ENCODE data around the gene TSPAN31.
"Not testable (repeated sequence)": the region's sequence is repeated elsewhere in the genome, so short reads cannot be mapped to it uniquely, and the experiment has no call there.

Gene TSPAN31

GRCh38 chr12:57721846-57722608, 22.8 kb upstream of the TSPAN31 start:
- in situ Hi-C loops (cut with MboI; ENCODE audit: low sequenced_read_pairs): not testable (repeated sequence)

DNA sequence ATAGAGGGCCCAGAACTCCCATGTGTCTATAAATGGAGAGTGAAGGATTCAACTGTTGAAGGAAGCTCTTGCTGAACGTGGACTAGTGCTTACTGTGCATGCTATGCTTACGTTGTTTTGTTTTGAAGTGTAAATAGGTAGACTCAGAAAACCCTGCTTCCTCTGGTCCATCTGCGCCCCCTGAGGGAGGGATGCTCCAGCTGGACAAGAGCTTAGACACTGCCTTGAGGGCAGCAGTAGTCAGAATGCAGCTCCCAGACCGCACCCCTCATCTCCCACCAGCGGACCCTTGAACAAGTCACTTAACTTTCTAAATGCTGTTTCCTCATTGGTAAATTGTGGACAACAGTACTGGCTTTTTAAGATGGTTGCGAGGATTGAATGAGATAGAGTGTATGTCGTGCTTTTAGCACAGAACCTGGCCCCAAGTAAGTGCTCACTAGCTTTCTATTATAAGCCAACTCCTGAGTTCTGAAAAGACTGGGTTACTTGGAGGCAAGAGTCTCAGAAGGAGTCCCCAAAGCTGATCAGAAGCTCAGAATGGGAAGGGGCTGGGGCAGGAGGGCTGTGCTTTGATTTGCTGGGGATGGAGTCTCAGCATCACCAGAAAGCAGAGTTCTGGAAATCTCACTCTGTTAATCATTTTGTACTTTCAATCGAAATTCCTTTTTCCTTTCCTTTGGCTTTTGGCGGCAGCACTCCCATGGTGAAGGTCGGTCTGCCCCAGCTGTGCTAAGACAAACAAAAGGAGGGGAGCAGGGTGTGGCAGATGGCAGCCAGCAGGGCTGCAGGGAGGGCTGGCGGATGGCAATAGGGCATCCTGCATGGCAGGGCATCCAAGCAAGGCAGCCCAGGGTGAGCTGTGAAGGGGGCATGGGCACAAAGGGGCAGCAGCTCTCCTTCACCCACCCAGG, 21.9 kb upstream of the TSPAN31 start:
- in situ Hi-C loops (cut with MboI; ENCODE audit: low sequenced_read_pairs): no loop called here

- in situ Hi-C loops (cut with MboI; ENCODE audit: low sequenced_read_pairs): no loop called here
Observed at GRCh38 chr12:57723630-57723962, 21.2 kb upstream of the TSPAN31 start.

GRCh38 chr12:57724003-57724935, 20.6 kb upstream of the TSPAN31 start:
- in situ Hi-C loops (cut with MboI; ENCODE audit: low sequenced_read_pairs): no loop called here

GRCh38 chr12:57724936-57725740, 19.7 kb upstream of the TSPAN31 start:
- in situ Hi-C loops (cut with MboI; ENCODE audit: low sequenced_read_pairs): no loop called here

- in situ Hi-C loops (cut with MboI; ENCODE audit: low sequenced_read_pairs): no loop called here
Observed at GRCh38 chr12:57725851-57726150, 19.0 kb upstream of the TSPAN31 start.

DNA sequence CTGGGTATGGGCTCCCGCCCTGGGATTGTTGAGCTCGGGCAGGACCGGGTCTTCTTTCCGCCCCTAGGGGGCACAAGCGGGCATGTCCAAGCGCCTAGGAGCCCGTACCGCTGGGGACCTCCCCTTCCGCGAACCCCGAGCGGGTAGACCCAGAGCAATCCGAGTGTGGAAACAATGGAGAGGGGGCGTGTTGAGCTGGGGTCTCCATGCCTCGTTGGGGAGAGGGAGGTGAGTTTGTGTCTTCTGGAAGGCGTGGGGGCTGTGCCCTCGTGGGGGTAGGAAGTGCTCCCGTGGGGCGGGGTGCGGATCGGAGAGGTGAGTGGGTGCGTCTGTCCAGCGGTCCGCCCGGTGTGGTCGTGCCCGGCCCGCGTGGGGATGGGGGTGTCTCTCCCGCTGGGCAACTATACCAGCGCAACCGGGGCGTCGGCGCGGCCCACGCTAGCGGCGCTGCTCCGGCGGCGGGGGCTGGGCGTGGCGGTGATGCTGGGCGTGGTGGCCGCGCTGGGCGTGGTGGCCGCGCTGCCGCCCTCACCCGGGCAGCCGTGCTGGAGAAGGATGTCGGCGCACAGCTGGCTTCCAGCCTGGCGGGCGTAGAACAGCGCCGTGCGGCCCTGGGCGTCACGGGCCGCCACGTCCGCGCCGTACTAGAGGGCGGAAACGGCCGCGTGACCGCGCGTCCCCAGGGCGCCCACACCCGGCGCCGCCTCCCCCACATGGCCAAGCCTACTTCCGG, 18.5 kb upstream of the TSPAN31 start:
- in situ Hi-C loops (cut with MboI; ENCODE audit: low sequenced_read_pairs): no loop called here

DNA sequence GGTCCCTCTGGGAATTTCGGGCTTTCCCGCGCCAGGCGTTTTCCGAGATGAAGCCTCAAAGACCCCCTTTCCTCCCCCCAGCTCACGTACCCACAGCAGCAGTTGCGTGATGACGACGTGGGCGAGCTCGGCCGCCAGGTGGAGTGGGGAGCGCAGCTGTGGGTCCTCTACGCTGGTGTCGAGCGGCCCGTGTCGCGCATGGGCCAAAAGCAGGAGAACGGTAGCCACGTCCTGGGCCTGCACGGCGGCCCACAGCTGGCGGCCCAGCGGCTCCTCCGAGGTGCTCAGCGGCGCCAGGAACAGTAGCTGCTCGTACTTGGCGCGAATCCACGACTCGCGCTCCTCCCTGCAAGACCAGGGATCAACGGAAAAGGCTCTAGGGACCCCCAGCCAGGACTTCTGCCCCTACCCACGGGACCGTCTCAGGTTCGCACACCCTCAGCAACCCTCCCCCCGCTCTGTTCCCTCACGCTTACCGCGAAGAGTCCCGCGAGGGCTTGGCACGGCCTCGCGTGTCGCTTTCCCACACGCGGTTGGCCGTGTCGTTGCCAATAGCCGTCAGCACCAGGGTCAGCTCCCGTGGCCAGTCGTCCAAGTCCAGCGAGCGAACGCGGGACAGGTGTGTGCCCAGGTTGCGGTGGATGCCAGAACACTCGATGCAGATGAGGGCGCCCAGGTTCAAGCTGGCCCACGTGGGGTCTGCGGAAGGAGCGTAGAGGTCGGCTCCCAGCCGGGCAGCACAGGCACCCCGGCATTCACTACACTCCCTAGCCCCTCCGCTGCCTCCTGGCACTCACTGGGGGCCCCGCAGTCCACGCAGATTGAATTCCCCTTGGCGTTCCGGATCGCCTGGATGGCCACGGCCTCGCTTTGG, 17.7 kb upstream of the TSPAN31 start:
- in situ Hi-C loops (cut with MboI; ENCODE audit: low sequenced_read_pairs): no loop called here

DNA sequence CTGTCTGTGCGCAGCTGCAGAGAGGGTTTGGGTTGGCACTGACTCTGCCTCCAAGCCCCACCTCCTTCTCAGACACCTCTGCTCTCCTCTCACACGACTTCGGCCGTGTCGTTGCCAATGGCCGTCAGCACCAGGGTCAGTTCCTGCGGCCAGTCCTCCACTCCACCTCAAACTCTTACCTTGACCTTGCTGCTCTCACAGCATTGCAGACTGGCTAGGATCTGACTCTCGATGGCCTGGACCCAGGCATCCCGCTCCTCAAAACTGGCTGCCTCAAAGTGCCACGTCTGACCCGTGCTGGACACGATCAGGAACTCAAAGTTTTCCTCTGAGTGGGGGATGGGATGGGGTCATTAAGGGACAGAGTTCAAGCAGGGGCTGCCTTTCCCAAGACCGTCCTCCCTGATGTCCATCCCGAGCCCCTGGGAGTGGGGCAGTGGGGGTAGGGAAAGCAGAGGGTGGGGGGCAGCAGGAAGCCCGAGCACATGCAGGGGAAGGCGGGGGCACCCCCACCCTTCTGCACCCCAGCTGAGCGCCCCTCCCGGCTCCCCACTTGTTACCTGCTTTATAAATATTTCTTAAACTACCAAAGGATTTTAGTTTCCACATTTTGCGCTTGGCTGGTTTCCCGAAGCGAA, 17.0 kb upstream of the TSPAN31 start:
- in situ Hi-C loops (cut with MboI; ENCODE audit: low sequenced_read_pairs): no loop called here

- in situ Hi-C loops (cut with MboI; ENCODE audit: low sequenced_read_pairs): no loop called here
Observed at GRCh38 chr12:57729321-57729844, 15.5 kb upstream of the TSPAN31 start.

DNA sequence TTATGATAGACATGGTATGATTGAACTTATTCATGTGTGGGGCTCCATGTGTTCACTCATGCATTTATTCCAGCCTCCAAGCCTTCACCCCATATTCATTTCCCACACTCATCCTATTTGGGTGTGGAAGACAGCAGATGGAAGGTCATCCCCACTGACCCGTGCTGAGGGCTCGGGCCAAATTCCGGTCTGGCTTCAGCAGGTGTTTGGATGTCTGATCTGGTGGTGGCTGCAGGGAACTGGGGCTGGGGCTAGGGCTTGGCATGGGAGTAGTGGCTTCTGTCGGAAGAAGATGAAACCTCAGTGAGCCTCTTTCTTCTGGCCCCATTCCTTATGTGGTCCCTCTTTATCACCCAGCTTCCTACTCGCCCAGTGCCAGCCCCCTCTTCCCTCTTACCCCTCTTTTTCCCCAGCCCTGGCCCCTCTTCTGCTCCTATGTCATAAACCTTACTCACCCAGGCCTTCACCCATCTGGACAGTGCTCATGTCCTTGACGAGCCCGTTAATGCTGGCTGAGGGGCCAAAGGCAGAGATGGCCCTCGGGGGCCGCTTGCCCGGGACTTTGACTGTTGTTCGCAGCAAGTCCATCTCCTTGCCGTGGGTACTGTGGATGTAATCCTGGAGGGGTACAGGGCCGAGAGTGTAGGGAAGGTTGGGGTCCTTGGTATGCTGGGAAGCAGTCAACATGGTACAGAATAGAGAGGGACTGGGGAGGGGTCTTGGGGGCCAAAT, 14.3 kb upstream of the TSPAN31 start:
- in situ Hi-C loops (cut with MboI; ENCODE audit: low sequenced_read_pairs): no loop called here

- in situ Hi-C loops (cut with MboI; ENCODE audit: low sequenced_read_pairs): no loop called here
Observed at GRCh38 chr12:57731411-57732080, 13.3 kb upstream of the TSPAN31 start.

DNA sequence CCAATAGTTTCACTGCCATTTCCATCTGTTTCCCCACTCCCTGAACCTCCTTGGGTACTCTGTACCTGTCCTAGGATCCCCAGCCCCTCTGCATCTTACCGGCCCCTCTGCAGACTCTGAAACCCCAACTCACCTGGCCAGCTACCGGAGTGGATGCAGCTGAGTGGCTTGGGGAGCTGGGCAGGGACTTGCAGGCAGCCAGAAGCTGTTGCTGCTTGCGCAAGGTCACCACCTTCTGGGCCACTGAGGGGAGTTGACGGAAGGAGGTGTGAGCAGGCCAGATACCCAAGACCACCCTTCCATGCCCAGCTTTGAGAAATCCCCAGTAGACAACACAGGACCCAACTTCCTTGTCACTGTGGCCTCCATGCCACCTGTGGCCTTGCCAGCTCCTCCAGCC, 12.6 kb upstream of the TSPAN31 start:
- in situ Hi-C loops (cut with MboI; ENCODE audit: low sequenced_read_pairs): no loop called here

DNA sequence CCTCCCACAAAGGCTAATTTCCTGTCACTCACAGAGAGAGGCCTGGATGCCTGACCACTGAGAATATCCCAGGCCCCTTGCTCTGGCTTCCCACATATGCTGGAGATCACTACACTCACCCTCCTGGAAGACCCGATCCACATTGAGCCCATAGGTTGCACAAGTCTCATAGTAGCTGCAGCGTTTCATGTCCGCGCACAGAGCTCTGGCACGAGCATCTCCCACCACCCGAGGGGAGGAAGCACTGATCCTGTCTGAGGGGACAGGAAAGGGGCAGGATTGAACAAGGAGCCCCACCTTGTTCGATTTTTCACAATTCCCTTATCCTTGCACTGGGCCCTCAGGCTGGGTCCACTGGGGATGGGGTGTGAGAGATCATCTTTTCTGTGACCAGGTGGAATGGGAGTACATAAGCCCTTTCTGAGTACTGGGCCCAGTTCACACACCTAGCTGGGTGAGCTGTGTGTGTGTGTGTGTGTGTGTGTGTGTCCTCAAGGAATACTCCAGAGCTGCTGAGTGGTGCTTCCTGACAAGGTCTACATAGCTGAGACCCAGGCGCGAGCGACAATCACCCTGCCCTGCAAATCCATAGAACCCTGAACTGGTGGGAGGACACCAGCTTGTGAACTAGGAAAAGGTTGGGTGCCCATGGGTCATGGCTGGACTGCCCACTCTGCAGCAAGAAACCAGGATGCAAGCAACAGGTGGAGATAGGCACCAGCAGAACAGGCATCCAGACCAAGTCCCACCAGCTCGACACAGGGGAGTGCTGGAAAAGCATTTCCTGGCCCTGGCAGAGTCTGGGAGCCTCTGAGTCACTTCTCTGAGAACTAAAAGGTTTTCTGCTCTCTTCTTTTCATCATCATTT, 11.9 kb upstream of the TSPAN31 start:
- in situ Hi-C loops (cut with MboI; ENCODE audit: low sequenced_read_pairs): no loop called here

DNA sequence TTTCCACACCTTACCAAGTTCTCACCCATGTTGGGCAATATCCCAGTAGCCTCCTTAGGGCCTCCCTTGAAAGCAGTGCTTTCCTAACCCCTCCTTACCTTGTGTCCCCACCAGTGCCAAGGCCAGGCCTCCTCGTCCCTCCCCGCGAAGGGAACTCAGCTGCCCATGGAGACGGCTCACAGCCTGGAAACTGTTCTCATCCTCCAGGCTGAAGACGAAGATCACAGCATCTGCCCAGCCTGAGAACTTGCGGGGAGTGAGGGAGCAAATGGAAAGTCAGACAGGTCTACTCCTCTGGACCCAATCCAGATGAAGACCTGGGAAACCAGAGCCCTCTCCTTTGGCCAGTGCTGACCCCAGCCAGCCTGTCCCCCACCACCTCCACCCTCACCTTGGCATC, 10.9 kb upstream of the TSPAN31 start:
- in situ Hi-C loops (cut with MboI; ENCODE audit: low sequenced_read_pairs): no loop called here

- in situ Hi-C loops (cut with MboI; ENCODE audit: low sequenced_read_pairs): no loop called here
Observed at GRCh38 chr12:57734591-57734990, 10.2 kb upstream of the TSPAN31 start.

Measured in HL-60/S4 (cell line).